ENCODE measurements around the gene PNMT. TPM values are rescaled to one million over a fixed set of nuclear protein-coding genes. Genes with fewer than 3 reads are reported as not detected.

Gene PNMT
- total and polyA plus RNA-seq, 2 donors (not counting 1 experiment from before 2014, with no cell fraction given): not detected

DNA sequence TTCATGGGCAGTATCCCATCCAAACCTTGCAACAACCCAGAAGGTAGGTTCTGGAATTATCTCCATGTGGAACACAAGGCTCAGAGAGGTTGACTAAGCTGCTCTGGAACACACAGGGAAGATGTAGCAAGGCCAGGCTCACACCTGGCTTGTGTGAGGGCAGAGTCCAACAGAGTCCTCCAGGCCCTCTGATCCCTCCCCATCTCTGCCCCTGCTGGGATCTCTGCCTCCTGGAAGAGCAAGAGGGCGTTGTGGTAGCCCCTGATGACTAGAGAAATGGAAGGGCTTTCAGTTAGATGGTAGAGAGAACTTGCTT, 48.5 kb upstream of the PNMT start:
- Histone ChIP-seq H3K27ac (ENCODE audit: insufficient read depth, low read length) (no peak overlapping the region), H3K9me3 (ENCODE audit: control insufficient read depth, insufficient read depth, low read depth, low read length) (no peaks in the 10 kb centered on the region), H3K4me2 (ENCODE audit: extremely low read depth, insufficient read depth, low read length) (no peak overlapping the region), H3K9ac (ENCODE audit: insufficient read depth, low read length) (no peak overlapping the region), H3K36me3 (ENCODE audit: control insufficient read depth, insufficient read depth, low read length) (no peaks in the 10 kb centered on the region), H3K4me1 (ENCODE audit: control insufficient read depth, extremely low read depth, insufficient read depth, low read length) (no peaks in the 10 kb centered on the region), H3K27me3 (ENCODE audit: control insufficient read depth, insufficient read depth, low read length) (peaks cover 25% of the 10 kb centered on the region), H3K79me2 (ENCODE audit: control insufficient read depth, insufficient read depth, low read length) (no peaks in the 10 kb centered on the region), H4K20me1 (ENCODE audit: control insufficient read depth, extremely low read depth, insufficient read depth, low read length) (no peaks in the 10 kb centered on the region), H3K4me3 (replicated peaks in 1 of 4; ENCODE audit: control extremely low read depth in 1 of 4, insufficient read depth in 1 of 4, low read depth in 3 of 4, low read length in 4 of 4) (no peak overlapping the region), H2AFZ (ENCODE audit: low read length) (no peak overlapping the region)
- TF ChIP-seq, protein P1, sequence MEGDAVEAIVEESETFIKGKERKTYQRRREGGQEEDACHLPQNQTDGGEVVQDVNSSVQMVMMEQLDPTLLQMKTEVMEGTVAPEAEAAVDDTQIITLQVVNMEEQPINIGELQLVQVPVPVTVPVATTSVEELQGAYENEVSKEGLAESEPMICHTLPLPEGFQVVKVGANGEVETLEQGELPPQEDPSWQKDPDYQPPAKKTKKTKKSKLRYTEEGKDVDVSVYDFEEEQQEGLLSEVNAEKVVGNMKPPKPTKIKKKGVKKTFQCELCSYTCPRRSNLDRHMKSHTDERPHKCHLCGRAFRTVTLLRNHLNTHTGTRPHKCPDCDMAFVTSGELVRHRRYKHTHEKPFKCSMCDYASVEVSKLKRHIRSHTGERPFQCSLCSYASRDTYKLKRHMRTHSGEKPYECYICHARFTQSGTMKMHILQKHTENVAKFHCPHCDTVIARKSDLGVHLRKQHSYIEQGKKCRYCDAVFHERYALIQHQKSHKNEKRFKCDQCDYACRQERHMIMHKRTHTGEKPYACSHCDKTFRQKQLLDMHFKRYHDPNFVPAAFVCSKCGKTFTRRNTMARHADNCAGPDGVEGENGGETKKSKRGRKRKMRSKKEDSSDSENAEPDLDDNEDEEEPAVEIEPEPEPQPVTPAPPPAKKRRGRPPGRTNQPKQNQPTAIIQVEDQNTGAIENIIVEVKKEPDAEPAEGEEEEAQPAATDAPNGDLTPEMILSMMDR (conservative IDR thresholded peaks at IDR 0.05 in 1 of 2, IDR thresholded peaks at IDR 0.05 in 1 of 2; ENCODE audit: low read depth in 1 of 2, low read length in 2 of 2): no peak
- DNase-seq (ENCODE audit: low read depth in 2 of 2): no peak

DNA sequence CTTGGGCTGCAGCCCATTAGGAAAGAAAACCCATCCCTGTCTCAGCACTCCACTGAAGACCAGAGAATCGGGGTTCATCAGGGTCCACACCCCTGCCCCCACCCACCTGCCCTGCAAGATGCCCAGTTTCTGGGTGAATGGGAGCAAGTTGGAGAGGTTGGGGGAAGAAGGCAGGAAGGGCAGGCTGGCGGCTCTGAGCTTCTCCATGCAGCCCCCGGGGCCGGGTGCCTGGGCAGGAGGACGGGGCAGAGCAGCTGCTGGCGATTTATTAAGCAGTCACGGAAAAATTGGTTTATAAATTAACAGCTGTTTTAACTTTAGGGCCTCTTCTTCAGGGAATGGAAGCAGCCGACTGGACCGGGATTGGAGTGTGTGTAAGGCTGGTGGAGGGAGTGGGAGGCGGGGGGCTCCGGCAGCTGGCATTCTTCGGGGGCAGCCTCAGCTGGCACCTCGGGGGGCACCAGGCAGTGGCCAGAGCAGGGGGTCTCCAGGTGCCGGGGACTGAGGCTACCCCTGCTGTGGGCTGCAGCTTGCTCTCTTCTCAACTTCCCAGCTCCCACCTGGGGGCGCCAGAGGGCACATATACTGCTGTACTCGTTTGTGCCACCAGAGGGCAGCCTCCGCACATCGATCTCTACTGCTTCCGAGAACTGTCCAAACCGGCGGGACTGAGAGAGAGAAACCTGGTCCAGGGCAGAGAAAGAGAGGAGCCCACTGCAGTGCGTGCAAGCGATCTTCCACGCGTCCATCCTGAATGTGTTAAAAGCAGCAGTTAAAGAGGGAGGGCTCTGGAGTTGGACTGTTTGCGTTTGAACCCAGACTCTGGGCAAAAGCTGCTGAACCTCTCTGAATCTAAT, 46.5 kb upstream of the PNMT start:
- Histone ChIP-seq H2AFZ (ENCODE audit: low read length) (no peak overlapping the region), H3K79me2 (ENCODE audit: control insufficient read depth, insufficient read depth, low read length) (no peaks in the 10 kb centered on the region), H4K20me1 (ENCODE audit: control insufficient read depth, extremely low read depth, insufficient read depth, low read length) (no peaks in the 10 kb centered on the region), H3K4me2 (ENCODE audit: extremely low read depth, insufficient read depth, low read length) (peak overlapping the region; percentile 74), H3K27me3 (ENCODE audit: control insufficient read depth, insufficient read depth, low read length) (peaks cover 41% of the 10 kb centered on the region), H3K4me1 (ENCODE audit: control insufficient read depth, extremely low read depth, insufficient read depth, low read length) (no peaks in the 10 kb centered on the region), H3K9me3 (ENCODE audit: control insufficient read depth, insufficient read depth, low read depth, low read length) (no peaks in the 10 kb centered on the region), H3K27ac (ENCODE audit: insufficient read depth, low read length) (no peak overlapping the region), H3K4me3 (replicated peaks in 1 of 4; ENCODE audit: control extremely low read depth in 1 of 4, insufficient read depth in 1 of 4, low read depth in 3 of 4, low read length in 4 of 4) (no peak overlapping the region), H3K36me3 (ENCODE audit: control insufficient read depth, insufficient read depth, low read length) (no peaks in the 10 kb centered on the region), H3K9ac (ENCODE audit: insufficient read depth, low read length) (no peak overlapping the region)
- TF ChIP-seq, protein P1 (conservative IDR thresholded peaks at IDR 0.05 in 1 of 2, IDR thresholded peaks at IDR 0.05 in 1 of 2; ENCODE audit: low read depth in 1 of 2, low read length in 2 of 2): peak; percentile 100
- TF ChIP-seq EZH2 (IDR thresholded peaks at IDR 0.05; ENCODE audit: low read length, missing control alignments): peak; percentile 58
- peak; percentile 56 to 76 for DNase-seq (ENCODE audit: low read depth in 2 of 2)

DNA sequence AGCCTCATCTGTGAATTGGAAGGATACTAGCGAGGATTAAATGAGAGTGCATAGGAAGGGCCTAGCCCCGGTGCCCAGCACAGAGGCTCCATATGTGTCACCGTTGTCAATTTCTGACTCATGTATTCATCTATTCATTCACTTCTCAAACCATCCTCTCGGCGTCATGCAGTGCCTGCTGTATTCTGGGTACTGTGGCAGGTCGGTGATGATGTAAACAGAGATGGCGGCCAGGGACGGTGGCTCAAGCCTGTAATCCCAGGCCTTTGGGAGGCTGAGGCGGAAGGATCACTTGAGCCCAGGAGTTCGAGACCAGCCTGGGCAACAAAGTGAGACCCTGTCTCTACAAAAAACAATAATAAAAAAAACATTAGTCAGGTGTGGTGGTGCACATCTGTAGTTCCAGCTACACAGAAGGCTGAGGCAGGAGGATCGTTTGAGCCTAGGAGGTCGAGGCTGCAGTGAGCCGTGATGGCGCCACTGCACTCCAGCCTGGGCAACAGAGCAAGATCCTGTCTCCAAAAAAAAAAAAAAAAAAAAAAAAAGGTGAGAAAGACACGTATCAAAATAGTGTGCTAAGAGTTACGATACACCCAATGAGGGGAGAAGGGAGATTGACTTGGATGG, 45.8 kb upstream of the PNMT start:
- H3K9ac ChIP-seq (ENCODE audit: insufficient read depth, low read length): no peak overlapping the region
- peaks cover 41% of the 10 kb centered on the region for H3K27me3 ChIP-seq (ENCODE audit: control insufficient read depth, insufficient read depth, low read length)
- H4K20me1 ChIP-seq (ENCODE audit: control insufficient read depth, extremely low read depth, insufficient read depth, low read length): no peaks in the 10 kb centered on the region
- no peaks in the 10 kb centered on the region for H3K4me1 ChIP-seq (ENCODE audit: control insufficient read depth, extremely low read depth, insufficient read depth, low read length)
- no peaks in the 10 kb centered on the region for H3K36me3 ChIP-seq (ENCODE audit: control insufficient read depth, insufficient read depth, low read length)
- H3K4me3 ChIP-seq (replicated peaks in 1 of 4; ENCODE audit: control extremely low read depth in 1 of 4, insufficient read depth in 1 of 4, low read depth in 3 of 4, low read length in 4 of 4): no peak overlapping the region
- H3K27ac ChIP-seq (ENCODE audit: insufficient read depth, low read length): no peak overlapping the region
- no peak for TF ChIP-seq EZH2 (IDR thresholded peaks at IDR 0.05; ENCODE audit: low read length, missing control alignments)
- TF ChIP-seq, protein P1 (conservative IDR thresholded peaks at IDR 0.05 in 1 of 2, IDR thresholded peaks at IDR 0.05 in 1 of 2; ENCODE audit: low read depth in 1 of 2, low read length in 2 of 2): no peak
- no peak overlapping the region for H2AFZ ChIP-seq (ENCODE audit: low read length)
- H3K4me2 ChIP-seq (ENCODE audit: extremely low read depth, insufficient read depth, low read length): peak overlapping the region; percentile 74
- no peaks in the 10 kb centered on the region for H3K9me3 ChIP-seq (ENCODE audit: control insufficient read depth, insufficient read depth, low read depth, low read length)
- no peak for DNase-seq (ENCODE audit: low read depth in 2 of 2)
- H3K79me2 ChIP-seq (ENCODE audit: control insufficient read depth, insufficient read depth, low read length): no peaks in the 10 kb centered on the region
